ENCODE results near the gene PDAP1.
"Not testable (repeated sequence)": the region's sequence is repeated elsewhere in the genome, so short reads cannot be mapped to it uniquely, and the experiment has no call there.

Gene PDAP1

GRCh38 chr7:99408379-99409191, at the start of gene PDAP1, which contains the start of gene BUD31:
PDAP1 (minus strand) TSS chr7:99408597; CDS start chr7:99408548, 49 bp downstream.
BUD31 (plus strand) TSS chr7:99408969; CDS start chr7:99411093, 2,124 bp downstream.
- peak; percentile 98 for DNase-seq

GRCh38 chr7:99457650-99458493, 49.5 kb upstream of the PDAP1 start:
- DNase-seq: no peak

- DNase-seq: no peak
Observed at GRCh38 chr7:99457050-99457649, 48.8 kb upstream of the PDAP1 start.

GRCh38 chr7:99456288-99456687, 47.9 kb upstream of the PDAP1 start:
- DNase-seq: no peak

GRCh38 chr7:99455874-99456273, 47.5 kb upstream of the PDAP1 start:
- DNase-seq: no peak

- DNase-seq: no peak
Observed at GRCh38 chr7:99453105-99453504, 44.7 kb upstream of the PDAP1 start.

GRCh38 chr7:99452541-99452940, 44.1 kb upstream of the PDAP1 start:
- no peak for DNase-seq

- no peak for DNase-seq
Observed at GRCh38 chr7:99451936-99452335, 43.5 kb upstream of the PDAP1 start.

GRCh38 chr7:99449326-99449725, 40.9 kb upstream of the PDAP1 start:
- DNase-seq: no peak

- no peak for DNase-seq
Observed at GRCh38 chr7:99448855-99449254, 40.5 kb upstream of the PDAP1 start.

GRCh38 chr7:99447943-99448342, 39.5 kb upstream of the PDAP1 start:
- DNase-seq: no peak

GRCh38 chr7:99446096-99446495, 37.7 kb upstream of the PDAP1 start:
- no peak for DNase-seq

GRCh38 chr7:99440195-99440594, 31.8 kb upstream of the PDAP1 start:
- DNase-seq: no peak

GRCh38 chr7:99438573-99439480, 30.4 kb upstream of the PDAP1 start, which contains the start of the genes CPSF4 and PTCD1:
CPSF4 (plus strand) TSS chr7:99438943; CDS start chr7:99439083, 140 bp downstream.
PTCD1 (minus strand) TSS chr7:99438798; CDS start chr7:99435242, 3,556 bp downstream.
- DNase-seq: peak; percentile 92

GRCh38 chr7:99437946-99438572, 29.7 kb upstream of the PDAP1 start:
- no peak for DNase-seq

GRCh38 chr7:99433158-99433557, 24.8 kb upstream of the PDAP1 start:
- DNase-seq: no peak

- DNase-seq: not testable (repeated sequence)
Observed at GRCh38 chr7:99431756-99432540, 23.6 kb upstream of the PDAP1 start.

GRCh38 chr7:99429756-99430155, 21.4 kb upstream of the PDAP1 start:
- DNase-seq: no peak

GRCh38 chr7:99428972-99429566, 20.7 kb upstream of the PDAP1 start:
- DNase-seq: peak; percentile 31
